Astrocyte (in vitro differentiated cells and primary cell): Measurements from ENCODE around the gene REXO1. TPM values are rescaled to one million over a fixed set of nuclear protein-coding genes. Genes with fewer than 3 reads are reported as not detected.
"Not testable (repeated sequence)": the region's sequence is repeated elsewhere in the genome, so short reads cannot be mapped to it uniquely, and the experiment has no call there.

Source experiments
- DNase-seq: peaks from one replicate; pipeline ENCODE4 v3.0.0-alpha.2; 2010; ENCODE audit warnings: low read depth
- FAIRE-seq: peaks from 2 replicates; lab custom pipeline; 2011; peaks lifted over from hg19 to GRCh38; lab: Jason Lieb, UNC
- H2AFZ ChIP-seq: 2 replicates; pipeline ENCODE4 v1.6.0; 2012; ENCODE audit warnings: low read depth, low read length, inconsistent platforms
- H3K27ac ChIP-seq: 2 replicates; pipeline ENCODE4 v1.5.1; 2011; ENCODE audit warnings: low read depth, low read length, inconsistent platforms
- H3K27me3 ChIP-seq: 2 replicates; pipeline ENCODE4 v1.6.0; 2011; ENCODE audit warnings: low read length, inconsistent platforms; ENCODE audit not compliant: insufficient read depth
- H3K36me3 ChIP-seq: 2 replicates; pipeline ENCODE4 v1.5.1; 2011; ENCODE audit warnings: low read length, inconsistent platforms; ENCODE audit not compliant: insufficient read depth
- H3K4me1 ChIP-seq: 2 replicates; pipeline ENCODE4 v1.5.1; 2011; ENCODE audit warnings: low read length, inconsistent platforms; ENCODE audit not compliant: insufficient read depth
- H3K4me2 ChIP-seq: 2 replicates; pipeline ENCODE4 v1.6.0; 2012; ENCODE audit warnings: low read length, inconsistent platforms
- H3K4me3 ChIP-seq: 2 replicates; pipeline ENCODE4 v1.5.1; 2011; ENCODE audit warnings: low read depth, mild to moderate bottlenecking, low read length, inconsistent platforms; ENCODE audit not compliant: insufficient read depth
- H3K79me2 ChIP-seq: 2 replicates; pipeline ENCODE4 v1.6.0; 2012; ENCODE audit warnings: mild to moderate bottlenecking, low read length, inconsistent platforms; ENCODE audit not compliant: insufficient read depth
- H3K9ac ChIP-seq: 2 replicates; pipeline ENCODE4 v1.6.0; 2012; ENCODE audit warnings: mild to moderate bottlenecking, low read length, inconsistent platforms
- H3K9me3 ChIP-seq: 2 replicates; pipeline ENCODE4 v1.5.1; 2012; ENCODE audit warnings: low read depth, mild to moderate bottlenecking, low read length, inconsistent platforms; ENCODE audit not compliant: insufficient read depth
- H4K20me1 ChIP-seq: 2 replicates; pipeline ENCODE4 v1.6.0; 2012; ENCODE audit warnings: low read length, inconsistent platforms; ENCODE audit not compliant: insufficient read depth
- H3K27ac Mint-ChIP-seq: one replicate; pipeline ENCODE4 v1.8.0; 2021; ENCODE audit warnings: mild to moderate bottlenecking, mixed read lengths; ENCODE audit not compliant: unreplicated experiment
- H3K27me3 Mint-ChIP-seq: one replicate; pipeline ENCODE4 v1.8.0; 2021; ENCODE audit warnings: low read depth, mixed read lengths; ENCODE audit not compliant: unreplicated experiment
- H3K36me3 Mint-ChIP-seq: one replicate; pipeline ENCODE4 v1.8.0; 2021; ENCODE audit warnings: low read depth, mixed read lengths; ENCODE audit not compliant: unreplicated experiment
- H3K4me1 Mint-ChIP-seq: one replicate; pipeline ENCODE4 v1.8.0; 2021; ENCODE audit warnings: low read depth, mixed read lengths; ENCODE audit not compliant: unreplicated experiment
- H3K4me3 Mint-ChIP-seq: one replicate; pipeline ENCODE4 v1.8.0; 2021; ENCODE audit warnings: mild to moderate bottlenecking, moderate library complexity, mixed read lengths; ENCODE audit not compliant: unreplicated experiment
- H3K9me3 Mint-ChIP-seq: one replicate; pipeline ENCODE4 v1.8.0; 2021; ENCODE audit warnings: mild to moderate bottlenecking, mixed read lengths; ENCODE audit not compliant: unreplicated experiment
- CTCF ChIP-seq: IDR thresholded peaks from 2 replicates; pipeline ENCODE4 v1.5.1; 2011; ENCODE audit warnings: low read depth, mild to moderate bottlenecking, inconsistent platforms, low read length, moderate library complexity; ENCODE audit not compliant: insufficient read depth
- EZH2 ChIP-seq: IDR thresholded peaks from 2 replicates; pipeline ENCODE4 v1.6.1; 2012; ENCODE audit warnings: mild to moderate bottlenecking, low read length, inconsistent platforms; ENCODE audit not compliant: insufficient read depth
- total RNA-seq: library from RNA; stranded (reverse); gene quantifications from 2 replicates; pipeline ENCODE4 v1.2.1, GENCODE V29; 2021

Gene REXO1
- total RNA-seq, 1 donor from 2014 or later, result 35.5 TPM

- Histone ChIP-seq H3K4me3 (no peak overlapping the region), H3K27ac (no peak overlapping the region), H3K27me3 (no peaks in the 10 kb centered on the region), H3K9ac (peak overlapping the region; percentile 90), H3K4me2 (peak overlapping the region; percentile 99), H3K79me2 (peaks cover 48% of the 10 kb centered on the region), H3K4me1 (peaks cover 24% of the 10 kb centered on the region), H2AFZ (no peak overlapping the region), H3K9me3 (no peaks in the 10 kb centered on the region), H4K20me1 (peaks cover 46% of the 10 kb centered on the region), H3K36me3 (peaks cover 4% of the 10 kb centered on the region)
- TF ChIP-seq EZH2, result no peak
- TF ChIP-seq CTCF, result no peak
- peaks cover 2% of the 10 kb centered on the region for H3K36me3 Mint-ChIP-seq
- peak overlapping the region; percentile 100 for H3K4me3 Mint-ChIP-seq
- no peaks in the 10 kb centered on the region for H3K9me3 Mint-ChIP-seq
- FAIRE-seq (no peak), DNase-seq (no peak)
- H3K27ac Mint-ChIP-seq, result peak overlapping the region; percentile 22
- H3K4me1 Mint-ChIP-seq, result peaks cover 22% of the 10 kb centered on the region
- H3K27me3 Mint-ChIP-seq, result no peaks in the 10 kb centered on the region
Measured at GRCh38 chr19:1882089-1882785, 34.0 kb upstream of the REXO1 start.

- not testable (repeated sequence) for H3K4me3 Mint-ChIP-seq, H3K27me3 Mint-ChIP-seq, H3K9me3 Mint-ChIP-seq, H3K9ac ChIP-seq, FAIRE-seq, H3K4me3 ChIP-seq, H3K36me3 Mint-ChIP-seq, DNase-seq, H3K27ac ChIP-seq, H3K27me3 ChIP-seq, H3K27ac Mint-ChIP-seq, H3K36me3 ChIP-seq, H3K9me3 ChIP-seq, H2AFZ ChIP-seq
- peaks cover 22% of the 10 kb centered on the region for H3K4me1 Mint-ChIP-seq
- Histone ChIP-seq H3K4me1 (peaks cover 25% of the 10 kb centered on the region), H3K4me2 (peak overlapping the region; percentile 99), H3K79me2 (peaks cover 48% of the 10 kb centered on the region), H4K20me1 (peaks cover 46% of the 10 kb centered on the region)
Measured at GRCh38 chr19:1881393-1882088, 33.3 kb upstream of the REXO1 start.

GRCh38 chr19:1880611-1881392, 32.5 kb upstream of the REXO1 start:
- Histone ChIP-seq H3K9me3 (no peaks in the 10 kb centered on the region), H3K79me2 (peaks cover 54% of the 10 kb centered on the region), H3K4me1 (peaks cover 30% of the 10 kb centered on the region), H3K9ac (no peak overlapping the region), H3K27me3 (no peaks in the 10 kb centered on the region), H3K4me2 (no peak overlapping the region), H4K20me1 (peaks cover 46% of the 10 kb centered on the region), H3K36me3 (peaks cover 4% of the 10 kb centered on the region), H2AFZ (no peak overlapping the region), H3K4me3 (no peak overlapping the region), H3K27ac (no peak overlapping the region)
- Mint-ChIP-seq H3K27me3 (no peaks in the 10 kb centered on the region), H3K36me3 (peaks cover 2% of the 10 kb centered on the region), H3K4me1 (peaks cover 22% of the 10 kb centered on the region), H3K4me3 (no peak overlapping the region), H3K27ac (no peak overlapping the region), H3K9me3 (no peaks in the 10 kb centered on the region)
- no peak for TF ChIP-seq CTCF
- no peak for TF ChIP-seq EZH2
- DNase-seq, result no peak
- FAIRE-seq, result no peak

GRCh38 chr19:1879982-1880381, 31.7 kb upstream of the REXO1 start:
- H4K20me1 ChIP-seq, result peaks cover 54% of the 10 kb centered on the region
- H3K79me2 ChIP-seq, result peaks cover 61% of the 10 kb centered on the region
- not testable (repeated sequence) for DNase-seq, H3K27ac Mint-ChIP-seq, H3K36me3 ChIP-seq, H3K36me3 Mint-ChIP-seq, H3K4me2 ChIP-seq, H3K27me3 ChIP-seq, H3K9me3 ChIP-seq, FAIRE-seq, H3K27ac ChIP-seq, H3K4me3 ChIP-seq, H3K27me3 Mint-ChIP-seq, H3K9ac ChIP-seq, H3K9me3 Mint-ChIP-seq, H3K4me3 Mint-ChIP-seq, H2AFZ ChIP-seq
- peaks cover 23% of the 10 kb centered on the region for H3K4me1 Mint-ChIP-seq
- peaks cover 30% of the 10 kb centered on the region for H3K4me1 ChIP-seq
